ENCODE results near the gene SDHD. TPM values are rescaled to one million over a fixed set of nuclear protein-coding genes. Genes with fewer than 3 reads are reported as not detected.
A peak's percentile ranks its signal among the peaks of the same experiment; 100 is the strongest.

SDHD gene
- total RNA-seq, 1 experiment from 2014 or later = 140 TPM

DNA sequence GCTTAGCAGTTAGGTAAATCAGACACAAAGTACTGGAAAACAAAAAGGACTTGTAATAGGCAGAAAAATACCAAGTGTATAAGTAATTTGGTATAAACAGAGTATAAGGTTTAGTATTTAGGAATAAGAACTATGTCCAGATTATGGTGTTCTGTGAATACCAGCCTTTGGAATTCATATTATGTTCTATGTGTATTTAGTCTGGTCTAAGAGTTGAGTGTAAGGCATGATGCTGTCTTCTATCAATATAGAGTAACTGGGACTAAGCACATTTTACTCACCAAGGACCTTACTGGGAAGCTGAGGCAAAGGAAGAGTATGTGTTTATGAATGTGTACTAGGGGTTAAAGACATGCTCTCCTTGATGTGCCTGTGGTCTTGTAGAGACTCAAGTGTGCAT lies 9.5 kb downstream of the SDHD start:
- no peak for DNase-seq (ENCODE audit: low read depth)
- in situ Hi-C loops (cut with HindIII; ENCODE audit: low pct_unique_long_range_greater_than_20kb, low sequenced_read_pairs) = no loop called here

DNA sequence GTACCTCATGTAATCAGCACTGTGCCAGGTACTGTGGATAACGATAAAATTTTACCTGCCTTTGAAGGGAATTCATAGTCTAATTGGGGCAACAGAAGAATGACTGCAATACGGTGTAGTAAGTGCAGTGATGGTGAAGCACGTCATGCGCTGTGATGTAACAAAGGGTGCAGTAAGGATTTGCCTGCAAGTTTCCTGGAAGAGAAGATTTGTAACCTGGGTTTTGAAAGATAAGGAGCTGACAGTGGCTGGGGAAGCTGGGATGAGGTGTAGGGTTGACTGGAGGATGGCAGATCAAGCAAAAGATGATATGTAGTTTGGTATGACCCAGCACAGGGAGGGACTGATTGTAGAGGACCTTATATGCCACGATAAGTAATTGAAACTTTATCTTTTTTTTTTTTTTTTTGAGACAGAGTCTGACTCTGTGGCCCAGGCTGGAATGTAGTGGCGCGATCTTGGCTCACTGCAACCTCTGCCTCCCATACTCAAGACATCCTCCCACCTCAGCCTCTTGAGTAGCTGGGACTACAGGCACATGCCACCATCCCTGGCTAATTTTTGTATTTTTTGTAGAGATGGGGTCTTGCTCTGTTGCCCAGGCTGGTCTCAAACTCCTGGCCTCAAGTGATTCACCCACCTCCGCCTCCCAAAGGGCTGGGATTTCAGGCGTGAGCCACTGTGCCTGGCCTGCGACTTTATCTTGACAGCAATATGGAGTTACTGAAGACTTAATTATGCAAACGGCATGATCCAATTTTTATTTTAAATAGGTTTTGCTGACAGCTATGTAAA lies 11.3 kb downstream of the SDHD start:
- in situ Hi-C loops (cut with HindIII; ENCODE audit: low pct_unique_long_range_greater_than_20kb, low sequenced_read_pairs) = no loop called here
- no peak for DNase-seq (ENCODE audit: low read depth)

- in situ Hi-C loops (cut with HindIII; ENCODE audit: low pct_unique_long_range_greater_than_20kb, low sequenced_read_pairs) = loop anchor here (10.0 kb wide), 1 partner anchor 54 kb away; no protein-coding TSS in a partner anchor
These were observed 13.8 kb downstream of the SDHD start for GRCh38 chr11:112100462-112100861.

DNA sequence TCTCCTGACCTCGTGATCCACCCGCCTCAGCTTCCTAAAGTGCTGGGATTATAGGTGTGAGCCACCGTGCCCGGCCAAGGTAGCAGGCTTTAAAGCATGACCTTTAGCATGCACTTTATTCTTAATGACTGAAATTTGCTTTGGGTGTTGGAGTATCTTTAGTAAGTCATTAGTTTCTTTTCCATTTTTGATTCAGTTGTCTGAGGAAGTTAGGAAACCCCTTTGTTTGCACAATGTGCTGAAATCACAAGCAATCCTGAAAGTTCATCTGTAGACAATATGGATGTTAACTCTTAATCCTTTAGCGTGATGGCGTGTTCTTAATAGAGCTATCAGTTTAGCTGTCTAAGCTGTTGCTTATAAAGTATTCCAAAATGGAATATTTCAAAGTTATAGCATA lies 16.8 kb downstream of the SDHD start:
- no peak for DNase-seq (ENCODE audit: low read depth)
- in situ Hi-C loops (cut with HindIII; ENCODE audit: low pct_unique_long_range_greater_than_20kb, low sequenced_read_pairs) = loop anchor here (10.0 kb wide), 1 partner anchor 51 kb away; no protein-coding TSS in a partner anchor

More at GRCh38 chr11:112100462-112100861, 13.8 kb downstream of the SDHD start:
- DNase-seq (ENCODE audit: low read depth) = no peak

- in situ Hi-C loops (cut with HindIII; ENCODE audit: low pct_unique_long_range_greater_than_20kb, low sequenced_read_pairs) = loop anchor here (10.0 kb wide), 1 partner anchor 49 kb away; no protein-coding TSS in a partner anchor
- DNase-seq (ENCODE audit: low read depth) = peak; percentile 57
These were observed 19.4 kb downstream of the SDHD start for GRCh38 chr11:112106070-112106469.

GRCh38 chr11:112113539-112114457 lies 27.1 kb downstream of the SDHD start:
- peak; percentile 53 for DNase-seq (ENCODE audit: low read depth)
- in situ Hi-C loops (cut with HindIII; ENCODE audit: low pct_unique_long_range_greater_than_20kb, low sequenced_read_pairs) = no loop called here

DNA sequence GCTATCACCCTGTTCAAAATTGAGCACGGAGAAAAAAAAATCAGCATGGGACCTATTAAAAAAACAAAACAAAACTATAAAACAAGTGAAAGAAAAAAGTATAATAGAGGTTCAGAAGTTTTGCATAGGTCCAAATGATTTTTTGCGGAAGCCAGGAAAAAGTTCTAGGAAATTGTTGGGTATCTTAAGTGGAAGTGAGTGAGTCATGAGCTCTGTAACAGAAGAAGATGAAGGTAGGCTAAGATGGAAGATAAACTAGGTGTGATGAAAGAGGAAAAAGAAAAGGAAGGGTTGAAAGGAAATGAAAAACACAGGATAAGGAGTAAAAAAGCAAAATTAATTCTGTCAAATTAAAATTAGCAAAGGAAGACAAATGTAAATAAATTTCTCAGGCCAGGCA lies 27.8 kb downstream of the SDHD start:
- in situ Hi-C loops (cut with HindIII; ENCODE audit: low pct_unique_long_range_greater_than_20kb, low sequenced_read_pairs) = no loop called here

GRCh38 chr11:112115386-112115785 lies 28.7 kb downstream of the SDHD start:
- no peak for DNase-seq (ENCODE audit: low read depth)
- in situ Hi-C loops (cut with HindIII; ENCODE audit: low pct_unique_long_range_greater_than_20kb, low sequenced_read_pairs) = no loop called here

More for the DNA sequence above, 27.8 kb downstream of the SDHD start:
- no peak for DNase-seq (ENCODE audit: low read depth)

GRCh38 chr11:112118176-112118575 lies 31.5 kb downstream of the SDHD start:
- in situ Hi-C loops (cut with HindIII; ENCODE audit: low pct_unique_long_range_greater_than_20kb, low sequenced_read_pairs) = no loop called here
- no peak for DNase-seq (ENCODE audit: low read depth)

- in situ Hi-C loops (cut with HindIII; ENCODE audit: low pct_unique_long_range_greater_than_20kb, low sequenced_read_pairs) = no loop called here
- no peak for DNase-seq (ENCODE audit: low read depth)
These were observed 35.4 kb downstream of the SDHD start for GRCh38 chr11:112121981-112122615.

GRCh38 chr11:112123129-112123528 lies 36.5 kb downstream of the SDHD start:
- DNase-seq (ENCODE audit: low read depth) = no peak
- in situ Hi-C loops (cut with HindIII; ENCODE audit: low pct_unique_long_range_greater_than_20kb, low sequenced_read_pairs) = no loop called here

DNA sequence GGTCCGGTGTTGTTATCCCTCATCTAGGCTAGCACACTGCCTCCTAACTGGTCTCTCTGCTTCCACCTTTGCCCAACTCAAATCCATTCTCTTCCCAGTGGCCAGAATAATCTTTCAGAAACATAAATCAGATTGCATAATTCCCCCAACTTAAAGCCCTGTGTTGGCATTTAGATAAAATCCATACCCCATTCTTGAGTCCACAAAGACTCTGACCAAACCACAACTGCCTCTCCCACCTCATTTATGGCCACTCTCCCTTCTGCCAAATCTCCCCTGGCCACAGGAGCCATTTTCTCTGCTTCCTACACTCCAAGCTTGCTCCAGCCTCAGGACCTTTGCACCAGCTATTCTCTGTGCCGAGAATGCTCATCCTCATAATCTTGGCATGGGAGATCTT lies 40.4 kb downstream of the SDHD start:
- no peak for DNase-seq (ENCODE audit: low read depth)
- in situ Hi-C loops (cut with HindIII; ENCODE audit: low pct_unique_long_range_greater_than_20kb, low sequenced_read_pairs) = no loop called here

- in situ Hi-C loops (cut with HindIII; ENCODE audit: low pct_unique_long_range_greater_than_20kb, low sequenced_read_pairs) = no loop called here
- DNase-seq (ENCODE audit: low read depth) = peak; percentile 82
These were observed 41.9 kb downstream of the SDHD start for GRCh38 chr11:112128483-112129121.

DNA sequence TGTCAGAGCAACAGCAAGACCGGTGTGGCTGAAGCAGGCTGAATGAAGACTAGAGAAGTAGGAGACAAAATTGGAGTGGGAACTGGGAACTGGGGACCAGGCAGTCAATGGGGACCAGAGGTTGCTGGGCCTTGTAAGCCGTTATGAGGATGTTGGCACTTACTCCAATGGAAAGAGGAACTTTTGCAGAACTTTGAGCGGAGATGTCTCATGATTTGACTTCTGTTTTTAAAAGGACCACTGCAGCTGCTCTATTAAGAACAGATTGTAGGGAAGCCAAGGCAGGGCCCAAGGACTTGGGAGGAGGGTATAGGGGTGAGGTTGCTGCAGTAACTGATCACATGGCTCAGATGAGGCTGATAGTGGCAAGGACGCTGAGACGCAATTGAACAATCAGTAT lies 43.0 kb downstream of the SDHD start:
- DNase-seq (ENCODE audit: low read depth) = no peak
- in situ Hi-C loops (cut with HindIII; ENCODE audit: low pct_unique_long_range_greater_than_20kb, low sequenced_read_pairs) = no loop called here

GRCh38 chr11:112132737-112133136 lies 46.1 kb downstream of the SDHD start:
- in situ Hi-C loops (cut with HindIII; ENCODE audit: low pct_unique_long_range_greater_than_20kb, low sequenced_read_pairs) = no loop called here
- no peak for DNase-seq (ENCODE audit: low read depth)

DNA sequence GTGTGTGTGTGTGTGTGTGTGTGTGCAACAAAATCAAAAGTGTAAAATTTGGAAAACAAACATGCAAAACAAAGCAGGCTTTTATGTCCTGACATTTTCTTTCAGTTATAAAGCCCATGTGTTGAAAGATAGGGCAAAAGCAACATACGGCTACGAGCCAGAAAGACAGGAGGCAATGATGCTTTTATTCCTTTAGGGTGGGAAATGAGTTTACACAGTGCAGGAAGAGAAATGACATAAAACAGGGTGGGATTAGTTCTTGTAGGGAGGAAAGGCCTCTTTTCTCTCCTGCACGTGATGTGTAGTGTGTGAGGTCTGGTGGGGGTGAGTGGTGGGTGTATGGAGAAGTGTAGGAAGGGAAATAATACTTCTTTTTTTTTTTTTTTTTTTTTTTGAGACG lies 47.8 kb downstream of the SDHD start:
- in situ Hi-C loops (cut with HindIII; ENCODE audit: low pct_unique_long_range_greater_than_20kb, low sequenced_read_pairs) = no loop called here
- DNase-seq (ENCODE audit: low read depth) = no peak

DNA sequence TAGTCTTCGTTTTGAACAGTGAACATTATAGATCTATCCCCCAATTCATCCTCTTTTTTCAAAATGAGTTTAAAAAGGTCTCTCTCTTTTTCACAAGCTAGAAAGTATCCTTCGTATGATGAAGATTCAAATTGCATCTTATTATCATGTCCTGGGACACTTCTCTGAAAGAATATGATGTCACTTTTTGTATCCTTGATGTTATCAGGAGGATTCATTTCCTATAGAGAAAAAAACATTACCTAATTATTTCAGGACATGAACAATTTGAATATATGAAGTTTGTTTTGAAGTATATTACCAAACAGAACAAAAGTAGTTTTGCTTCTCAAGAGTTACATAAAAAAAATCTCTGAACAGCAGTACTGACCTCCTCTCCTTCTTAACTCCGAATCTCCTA lies 56.9 kb downstream of the SDHD start:
- in situ Hi-C loops (cut with HindIII; ENCODE audit: low pct_unique_long_range_greater_than_20kb, low sequenced_read_pairs) = no loop called here
- DNase-seq (ENCODE audit: low read depth) = no peak

Measured in Caki2 (cell line).